ENCODE data around the gene NLGN4Y. TPM values are rescaled to one million over a fixed set of nuclear protein-coding genes. Genes with fewer than 3 reads are reported as not detected.

NLGN4Y gene
- total RNA-seq, 2 donors from 2014 or later = 27.1 to 55.9 TPM

- Histone ChIP-seq H3K27me3 (replicated peaks; ENCODE audit: insufficient read depth) (no peaks in the 10 kb centered on the region), H3K36me3 (no peaks in the 10 kb centered on the region), H3K27ac (no peak overlapping the region), H3K4me1 (ENCODE audit: control insufficient read depth in 1 of 2, low read depth in 2 of 2) (no peaks in the 10 kb centered on the region), H3K9me3 (no peaks in the 10 kb centered on the region), H3K4me3 (no peak overlapping the region)
- no peak for TF ChIP-seq CTCF (IDR thresholded peaks at IDR 0.05)
- no peak for DNase-seq (ENCODE audit: low spot score)
- ATAC-seq (ENCODE audit: insufficient number of reproducible peaks, low FRiP score, low read depth) = no peak
Measured at GRCh38 chrY:14822906-14823305, 298.6 kb downstream of the NLGN4Y start.

- Histone ChIP-seq H3K4me1 (ENCODE audit: control insufficient read depth in 1 of 2, low read depth in 2 of 2) (no peaks in the 10 kb centered on the region), H3K36me3 (no peaks in the 10 kb centered on the region), H3K27ac (no peak overlapping the region), H3K4me3 (no peak overlapping the region), H3K9me3 (no peaks in the 10 kb centered on the region), H3K27me3 (replicated peaks; ENCODE audit: insufficient read depth) (no peaks in the 10 kb centered on the region)
- ATAC-seq (ENCODE audit: insufficient number of reproducible peaks, low FRiP score, low read depth) = no peak
- DNase-seq (ENCODE audit: low spot score) = no peak
- no peak for TF ChIP-seq CTCF (IDR thresholded peaks at IDR 0.05)
Measured at GRCh38 chrY:14824583-14824982, 300.3 kb downstream of the NLGN4Y start.

GRCh38 chrY:14825728-14826127, 301.4 kb downstream of the NLGN4Y start:
- Histone ChIP-seq H3K4me1 (ENCODE audit: control insufficient read depth in 1 of 2, low read depth in 2 of 2) (no peaks in the 10 kb centered on the region), H3K4me3 (no peak overlapping the region), H3K9me3 (no peaks in the 10 kb centered on the region), H3K36me3 (no peaks in the 10 kb centered on the region), H3K27ac (no peak overlapping the region), H3K27me3 (replicated peaks; ENCODE audit: insufficient read depth) (no peaks in the 10 kb centered on the region)
- DNase-seq (ENCODE audit: low spot score) = no peak
- ATAC-seq (ENCODE audit: insufficient number of reproducible peaks, low FRiP score, low read depth) = no peak
- no peak for TF ChIP-seq CTCF (IDR thresholded peaks at IDR 0.05)

DNA sequence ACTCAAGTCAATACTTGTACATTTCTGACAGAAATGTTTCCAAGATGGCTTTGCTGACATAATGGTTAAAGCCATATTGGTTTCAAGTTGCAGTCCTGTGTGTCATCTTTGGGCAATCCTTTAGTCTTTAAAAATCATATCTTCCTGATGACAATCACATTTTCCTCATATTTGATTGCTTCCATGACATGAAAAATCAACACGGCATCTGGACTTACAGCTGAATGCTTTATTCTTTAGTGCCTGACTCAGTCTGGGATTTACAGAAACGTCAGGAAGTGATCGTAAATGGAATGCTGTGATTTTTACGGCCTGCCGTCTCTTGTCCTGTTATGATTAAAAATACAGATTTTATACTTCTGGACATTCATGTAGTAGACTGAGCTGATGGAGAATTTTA, 304.2 kb downstream of the NLGN4Y start:
- H3K9me3 ChIP-seq = no peaks in the 10 kb centered on the region
- no peak overlapping the region for H3K27ac ChIP-seq
- H3K4me3 ChIP-seq = no peak overlapping the region
- ATAC-seq (ENCODE audit: insufficient number of reproducible peaks, low FRiP score, low read depth) (no peak), DNase-seq (ENCODE audit: low spot score) (no peak)
- no peak for TF ChIP-seq CTCF (IDR thresholded peaks at IDR 0.05)
- H3K4me1 ChIP-seq (ENCODE audit: control insufficient read depth in 1 of 2, low read depth in 2 of 2) = no peaks in the 10 kb centered on the region
- no peaks in the 10 kb centered on the region for H3K36me3 ChIP-seq
- H3K27me3 ChIP-seq (replicated peaks; ENCODE audit: insufficient read depth) = no peaks in the 10 kb centered on the region

DNA sequence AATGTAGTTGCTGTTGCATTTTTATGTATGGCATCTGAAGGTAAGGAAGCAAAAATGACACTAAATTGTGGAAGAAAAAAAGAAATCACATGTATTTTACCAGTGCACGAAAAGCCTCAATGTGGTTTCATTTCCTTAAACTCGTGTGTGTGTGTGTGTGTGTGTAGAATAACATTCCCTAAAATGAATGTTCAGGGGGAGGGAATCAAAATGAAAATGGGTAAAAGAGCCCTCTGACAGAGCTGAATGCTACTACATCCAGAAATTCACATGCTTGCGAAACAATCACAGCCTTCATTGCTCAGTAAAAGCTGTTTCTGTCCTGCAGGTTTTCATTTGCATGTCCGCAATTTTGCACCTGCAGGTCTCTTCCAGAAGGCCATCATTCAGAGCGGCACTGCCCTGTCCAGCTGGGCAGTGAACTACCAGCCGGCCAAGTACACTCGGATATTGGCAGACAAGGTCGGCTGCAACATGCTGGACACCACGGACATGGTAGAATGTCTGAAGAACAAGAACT, 305.1 kb downstream of the NLGN4Y start:
- no peaks in the 10 kb centered on the region for H3K36me3 ChIP-seq
- no peaks in the 10 kb centered on the region for H3K9me3 ChIP-seq
- DNase-seq (ENCODE audit: low spot score) (no peak), ATAC-seq (ENCODE audit: insufficient number of reproducible peaks, low FRiP score, low read depth) (no peak)
- no peaks in the 10 kb centered on the region for H3K4me1 ChIP-seq (ENCODE audit: control insufficient read depth in 1 of 2, low read depth in 2 of 2)
- no peak overlapping the region for H3K27ac ChIP-seq
- H3K27me3 ChIP-seq (replicated peaks; ENCODE audit: insufficient read depth) = no peaks in the 10 kb centered on the region
- no peak for TF ChIP-seq CTCF (IDR thresholded peaks at IDR 0.05)
- no peak overlapping the region for H3K4me3 ChIP-seq
